HG02973 (cell line): ENCODE results near the gene CXCL14.

Experiments
- ATAC-seq: cut with Tn5 transposase; IDR thresholded peaks from one replicate; pipeline ENCODE4 v1.9.1; 2021; ENCODE audit warnings: moderate library complexity; ENCODE audit not compliant: unreplicated experiment

The CXCL14 gene

GRCh38 chr5:135578685-135579341 lies at the start of gene CXCL14:
CXCL14 (minus strand) TSS chr5:135578991; CDS start chr5:135578778, 213 bp downstream.
- ATAC-seq, result no peak

- no peak for ATAC-seq
These were observed 47.8 kb upstream of the CXCL14 start for GRCh38 chr5:135626636-135627035.

GRCh38 chr5:135625961-135626360 lies 47.2 kb upstream of the CXCL14 start:
- no peak for ATAC-seq

GRCh38 chr5:135625486-135625885 lies 46.7 kb upstream of the CXCL14 start:
- ATAC-seq, result no peak

- ATAC-seq, result no peak
These were observed 46.3 kb upstream of the CXCL14 start for GRCh38 chr5:135625061-135625460.

GRCh38 chr5:135623186-135623715 lies 44.5 kb upstream of the CXCL14 start:
- no peak for ATAC-seq

- no peak for ATAC-seq
These were observed 36.9 kb upstream of the CXCL14 start for GRCh38 chr5:135615581-135616260.

- ATAC-seq, result no peak
These were observed 36.4 kb upstream of the CXCL14 start for GRCh38 chr5:135615171-135615570.

GRCh38 chr5:135609981-135610380 lies 31.2 kb upstream of the CXCL14 start:
- ATAC-seq, result no peak

GRCh38 chr5:135608761-135609443 lies 30.1 kb upstream of the CXCL14 start:
- ATAC-seq, result no peak

- no peak for ATAC-seq
These were observed 29.6 kb upstream of the CXCL14 start for GRCh38 chr5:135608361-135608760.

- no peak for ATAC-seq
These were observed 27.6 kb upstream of the CXCL14 start for GRCh38 chr5:135606431-135606830.

GRCh38 chr5:135605221-135605620 lies 26.4 kb upstream of the CXCL14 start:
- no peak for ATAC-seq

GRCh38 chr5:135604056-135604455 lies 25.3 kb upstream of the CXCL14 start:
- no peak for ATAC-seq

GRCh38 chr5:135602882-135603721 lies 24.3 kb upstream of the CXCL14 start:
- no peak for ATAC-seq

- ATAC-seq, result no peak
These were observed 22.7 kb upstream of the CXCL14 start for GRCh38 chr5:135601466-135601865.

- ATAC-seq, result no peak
These were observed 22.2 kb upstream of the CXCL14 start for GRCh38 chr5:135600971-135601381.

- ATAC-seq, result no peak
These were observed 21.4 kb upstream of the CXCL14 start for GRCh38 chr5:135600152-135600570.

- no peak for ATAC-seq
These were observed 20.8 kb upstream of the CXCL14 start for GRCh38 chr5:135599421-135600151.
